ENCODE data around the gene NONO.

GRCh38 chrX:71254092-71254963, 29.1 kb upstream of the NONO start, which contains the start of gene ZMYM3:
- no peak for TF ChIP-seq CTCF (IDR thresholded peaks at IDR 0.05)
- no peak for TF ChIP-seq POLR2A (IDR thresholded peaks at IDR 0.05)
